RPMI8226 (cell line): ENCODE data around the gene GALNT9.
"Not testable (repeated sequence)": the region's sequence is repeated elsewhere in the genome, so short reads cannot be mapped to it uniquely, and the experiment has no call there.

ENCODE experiments used
- DNase-seq: peaks from one replicate; pipeline ENCODE4 v3.0.0-alpha.2; 2015

GALNT9 gene

GRCh38 chr12:132311201-132311915 lies 18.0 kb downstream of the GALNT9 start:
- DNase-seq = no peak

- no peak for DNase-seq
Measured at GRCh38 chr12:132310181-132311040, 19.0 kb downstream of the GALNT9 start.

- DNase-seq = no peak
Measured at GRCh38 chr12:132309596-132310086, 19.7 kb downstream of the GALNT9 start.

GRCh38 chr12:132308853-132309595 lies 20.4 kb downstream of the GALNT9 start:
- DNase-seq = no peak

- no peak for DNase-seq
Measured at GRCh38 chr12:132307976-132308852, 21.2 kb downstream of the GALNT9 start.

GRCh38 chr12:132306885-132307191 lies 22.6 kb downstream of the GALNT9 start:
- DNase-seq = no peak

GRCh38 chr12:132305991-132306884 lies 23.2 kb downstream of the GALNT9 start:
- DNase-seq = no peak

- no peak for DNase-seq
Measured at GRCh38 chr12:132305560-132305966, 23.8 kb downstream of the GALNT9 start.

- not testable (repeated sequence) for DNase-seq
Measured at GRCh38 chr12:132304866-132305265, 24.5 kb downstream of the GALNT9 start.

- DNase-seq = not testable (repeated sequence)
Measured at GRCh38 chr12:132303853-132304373, 25.5 kb downstream of the GALNT9 start.

GRCh38 chr12:132302466-132303358 lies 26.7 kb downstream of the GALNT9 start:
- no peak for DNase-seq

GRCh38 chr12:132300789-132301722 lies 28.3 kb downstream of the GALNT9 start:
- DNase-seq = no peak

GRCh38 chr12:132296063-132296462 lies 33.3 kb downstream of the GALNT9 start:
- no peak for DNase-seq

- not testable (repeated sequence) for DNase-seq
Measured at GRCh38 chr12:132295561-132295960, 33.8 kb downstream of the GALNT9 start.

- no peak for DNase-seq
Measured at GRCh38 chr12:132295101-132295526, 34.3 kb downstream of the GALNT9 start.

- no peak for DNase-seq
Measured at GRCh38 chr12:132294121-132295034, 35.0 kb downstream of the GALNT9 start.
